Astrocyte of the cerebellum (primary cell): ENCODE results near the gene FILIP1L.

Source experiments
- DNase-seq: peaks from one replicate; pipeline ENCODE4 v3.0.0-alpha.2; 2011; ENCODE audit warnings: low read depth
- H3K4me3 ChIP-seq: 2 replicates; pipeline ENCODE4 v1.5.1; 2011; ENCODE audit warnings: mild to moderate bottlenecking, low read depth, low read length, moderate library complexity
- in situ Hi-C: cut with HindIII; loops from 2 replicates; pipeline ENCODE4 v1.10.0; 2017; ENCODE audit warnings: low sequenced_read_pairs
- TF ChIP-seq, protein P1 (sequence below): IDR thresholded peaks from 2 replicates; pipeline ENCODE4 v1.5.1; 2012; ENCODE audit warnings: low read length, low read depth, moderate library complexity, mild to moderate bottlenecking; ENCODE audit errors: missing control alignments

Gene FILIP1L

GRCh38 chr3:99999536-99999935, 114.8 kb downstream of the FILIP1L start:
- no peak overlapping the region for H3K4me3 ChIP-seq
- TF ChIP-seq, protein P1, sequence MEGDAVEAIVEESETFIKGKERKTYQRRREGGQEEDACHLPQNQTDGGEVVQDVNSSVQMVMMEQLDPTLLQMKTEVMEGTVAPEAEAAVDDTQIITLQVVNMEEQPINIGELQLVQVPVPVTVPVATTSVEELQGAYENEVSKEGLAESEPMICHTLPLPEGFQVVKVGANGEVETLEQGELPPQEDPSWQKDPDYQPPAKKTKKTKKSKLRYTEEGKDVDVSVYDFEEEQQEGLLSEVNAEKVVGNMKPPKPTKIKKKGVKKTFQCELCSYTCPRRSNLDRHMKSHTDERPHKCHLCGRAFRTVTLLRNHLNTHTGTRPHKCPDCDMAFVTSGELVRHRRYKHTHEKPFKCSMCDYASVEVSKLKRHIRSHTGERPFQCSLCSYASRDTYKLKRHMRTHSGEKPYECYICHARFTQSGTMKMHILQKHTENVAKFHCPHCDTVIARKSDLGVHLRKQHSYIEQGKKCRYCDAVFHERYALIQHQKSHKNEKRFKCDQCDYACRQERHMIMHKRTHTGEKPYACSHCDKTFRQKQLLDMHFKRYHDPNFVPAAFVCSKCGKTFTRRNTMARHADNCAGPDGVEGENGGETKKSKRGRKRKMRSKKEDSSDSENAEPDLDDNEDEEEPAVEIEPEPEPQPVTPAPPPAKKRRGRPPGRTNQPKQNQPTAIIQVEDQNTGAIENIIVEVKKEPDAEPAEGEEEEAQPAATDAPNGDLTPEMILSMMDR: no peak
- no peak for DNase-seq
- in situ Hi-C loops: no loop called here

DNA sequence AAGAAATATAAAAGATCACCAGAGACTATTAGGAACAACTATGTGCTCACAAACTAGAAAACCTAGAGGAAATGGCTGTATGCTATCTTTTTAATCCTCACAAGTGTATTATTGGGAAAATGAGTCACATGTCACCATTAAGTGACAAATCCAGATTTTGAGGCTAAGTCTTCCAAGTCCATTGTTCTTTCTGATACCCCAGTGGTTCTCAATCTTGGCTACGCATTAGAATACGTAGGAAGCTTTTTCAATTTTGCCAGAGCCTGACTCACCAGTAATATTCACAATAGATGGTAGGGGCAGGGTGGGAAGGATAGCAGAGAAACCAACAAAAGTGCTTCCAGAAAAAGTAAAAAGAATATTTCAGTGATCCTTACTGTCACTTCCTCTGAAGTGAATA, 117.0 kb downstream of the FILIP1L start:
- in situ Hi-C loops: no loop called here
- no peak overlapping the region for H3K4me3 ChIP-seq
- TF ChIP-seq, protein P1: no peak
- DNase-seq: no peak

DNA sequence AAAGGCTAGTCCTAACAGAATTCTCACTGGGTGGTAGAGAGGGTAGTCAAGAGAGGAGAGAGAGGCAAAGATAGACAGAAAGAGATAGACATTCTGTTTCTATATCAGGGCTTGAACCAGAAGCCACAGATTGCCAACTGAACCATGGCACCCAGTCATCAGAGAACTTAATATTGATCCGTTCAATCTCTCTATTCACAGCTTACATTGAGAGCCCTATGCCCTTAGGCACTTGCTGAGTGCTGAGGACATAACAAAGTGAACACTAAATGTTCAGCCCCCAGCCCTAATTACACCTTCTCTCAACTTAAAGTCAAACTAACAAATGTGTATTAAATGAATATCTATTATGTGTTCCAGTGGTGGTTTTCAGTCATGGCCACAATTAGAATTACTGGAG, 124.1 kb downstream of the FILIP1L start:
- TF ChIP-seq, protein P1: no peak
- no peak overlapping the region for H3K4me3 ChIP-seq
- DNase-seq: no peak
- in situ Hi-C loops: no loop called here

DNA sequence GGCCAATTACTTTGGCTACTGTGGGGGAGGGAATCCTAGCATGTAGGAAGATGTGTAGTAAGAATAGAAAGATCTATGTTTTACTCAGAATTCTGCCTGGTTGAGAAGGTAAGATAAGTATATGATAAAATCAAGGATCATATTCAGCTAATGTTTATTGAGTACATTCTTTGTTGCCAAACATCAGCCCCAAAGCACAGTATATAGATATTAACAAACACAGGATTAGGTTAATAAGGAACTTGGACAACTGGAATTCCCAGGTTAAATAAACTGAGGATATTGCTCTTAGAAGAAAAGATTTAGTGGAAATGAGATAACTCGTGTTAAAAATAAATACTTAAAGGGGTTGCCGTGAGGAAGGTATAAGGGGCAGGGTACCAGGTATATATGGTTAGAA, 129.6 kb downstream of the FILIP1L start:
- no peak for DNase-seq
- no peak overlapping the region for H3K4me3 ChIP-seq
- in situ Hi-C loops: no loop called here
- TF ChIP-seq, protein P1: no peak

DNA sequence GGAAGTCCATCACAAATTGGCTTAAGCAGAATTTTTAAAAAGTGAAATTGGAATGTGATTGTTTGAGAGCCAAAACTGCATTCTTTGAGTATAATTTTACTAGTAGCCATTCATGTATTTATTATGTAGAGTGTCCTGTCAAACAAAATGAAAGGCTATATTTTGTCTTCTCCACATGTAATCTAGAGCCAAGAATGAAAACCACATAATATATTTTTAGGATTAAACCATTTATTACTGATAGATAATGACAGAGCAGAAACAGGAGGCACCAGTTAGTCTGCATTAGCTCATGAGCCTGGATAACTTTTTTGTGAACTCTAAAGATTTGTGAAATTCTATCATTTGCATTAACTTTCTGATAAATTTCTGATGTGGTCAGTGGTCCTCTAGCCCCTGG, 130.2 kb downstream of the FILIP1L start:
- H3K4me3 ChIP-seq: no peak overlapping the region
- in situ Hi-C loops: no loop called here
- DNase-seq: no peak
- TF ChIP-seq, protein P1: no peak

DNA sequence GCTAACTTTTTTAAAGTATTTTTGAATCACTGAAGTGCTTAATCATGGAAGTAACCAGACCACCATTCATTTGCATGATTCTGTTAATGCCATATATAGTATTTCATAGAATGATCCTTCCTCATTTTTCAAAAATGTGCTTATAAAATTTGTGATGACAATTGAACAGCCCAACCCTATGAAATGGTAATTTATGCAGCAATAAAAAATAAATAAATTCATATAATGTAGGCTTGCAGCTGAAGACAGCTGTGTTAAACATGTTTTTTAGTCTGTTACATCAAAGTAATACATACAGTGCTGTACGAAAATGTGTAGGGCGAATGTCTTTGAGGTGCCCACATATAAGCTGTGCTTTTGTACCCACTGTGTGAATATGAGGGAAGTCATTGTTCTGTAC, 131.7 kb downstream of the FILIP1L start:
- H3K4me3 ChIP-seq: no peak overlapping the region
- TF ChIP-seq, protein P1: no peak
- in situ Hi-C loops: no loop called here
- DNase-seq: no peak

DNA sequence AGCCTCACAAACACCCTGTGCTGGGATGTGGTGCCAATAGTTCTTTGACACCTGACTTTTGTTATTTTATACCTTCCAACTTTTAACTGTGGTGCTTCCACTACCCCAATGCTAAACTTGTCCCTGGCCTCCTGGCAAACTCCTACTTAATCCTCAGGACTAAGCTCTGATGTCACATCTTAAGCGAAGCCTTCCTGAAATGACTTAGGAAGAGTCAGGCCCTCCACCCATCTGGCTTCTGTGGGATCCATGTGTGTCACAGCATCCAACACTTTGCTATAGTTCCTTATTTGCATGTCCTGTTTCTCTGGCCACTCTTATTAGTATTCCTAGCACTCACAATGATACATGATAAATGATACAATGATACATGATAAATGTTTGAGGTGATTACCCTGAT, 133.2 kb downstream of the FILIP1L start:
- in situ Hi-C loops: no loop called here
- H3K4me3 ChIP-seq: no peak overlapping the region
- TF ChIP-seq, protein P1: no peak
- DNase-seq: no peak
